IPS-11a (cell line): Measurements from ENCODE around the gene LRPPRC.
"Not testable (repeated sequence)": the region's sequence is repeated elsewhere in the genome, so short reads cannot be mapped to it uniquely, and the experiment has no call there.

Source experiments
- H3K4me3 ChIP-seq: one replicate; pipeline ENCODE4 v1.5.1; 2013; ENCODE audit warnings: low read depth, low read length, control low read depth

LRPPRC gene

GRCh38 chr2:43911136-43911790, 84.5 kb downstream of the LRPPRC start:
- H3K4me3 ChIP-seq: not testable (repeated sequence)

DNA sequence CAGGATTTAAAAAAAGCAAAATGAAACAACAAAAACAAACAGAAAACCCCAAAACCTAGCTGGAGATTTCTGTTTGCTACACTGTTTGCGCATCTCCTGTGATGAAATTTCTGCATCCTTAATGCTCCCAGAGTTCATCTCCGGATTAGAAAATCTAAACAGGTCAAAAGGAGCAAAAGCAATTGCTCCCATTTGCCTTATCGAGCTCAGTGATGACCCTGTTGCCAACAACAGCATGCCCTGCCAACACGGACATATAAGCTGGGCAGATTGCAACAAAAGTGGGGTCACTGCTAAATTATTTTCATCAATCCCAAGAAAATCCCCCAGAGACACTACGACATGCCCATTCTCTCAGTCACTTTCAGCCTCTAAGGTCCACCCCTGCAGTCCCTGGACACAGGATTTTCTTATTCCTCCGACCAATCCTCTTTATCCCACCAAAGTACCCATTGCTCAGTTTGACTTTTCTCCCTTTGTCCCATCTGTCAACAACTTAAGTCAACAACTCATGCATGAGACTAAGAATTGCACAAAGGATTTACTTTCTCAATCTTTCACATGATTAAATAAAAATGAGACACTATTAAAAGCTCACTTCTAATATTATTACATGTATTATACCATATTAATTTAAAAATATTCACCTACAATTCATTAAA, 89.2 kb downstream of the LRPPRC start:
- no peak overlapping the region for H3K4me3 ChIP-seq

GRCh38 chr2:43905871-43906270, 89.9 kb downstream of the LRPPRC start:
- no peak overlapping the region for H3K4me3 ChIP-seq

- no peak overlapping the region for H3K4me3 ChIP-seq
Measured at GRCh38 chr2:43905371-43905803, 90.4 kb downstream of the LRPPRC start.

DNA sequence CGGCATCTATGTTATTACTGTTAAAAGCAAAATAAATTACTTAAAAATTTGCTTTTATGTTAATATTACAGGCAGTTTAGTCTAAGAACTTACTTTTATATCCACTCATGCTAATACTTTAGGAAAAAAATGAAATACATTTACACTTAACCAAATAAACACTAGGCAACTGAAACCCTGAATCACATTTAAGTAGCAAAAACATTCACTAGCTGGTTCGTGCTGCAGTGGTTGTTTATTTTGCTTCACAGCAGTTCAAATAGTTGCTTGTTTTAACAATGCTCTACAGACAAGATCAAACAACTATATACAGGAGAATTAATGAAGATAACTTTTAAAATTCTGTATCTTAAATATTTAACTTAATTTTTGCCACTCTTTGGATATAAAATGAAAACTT, 96.2 kb downstream of the LRPPRC start:
- H3K4me3 ChIP-seq: no peak overlapping the region

DNA sequence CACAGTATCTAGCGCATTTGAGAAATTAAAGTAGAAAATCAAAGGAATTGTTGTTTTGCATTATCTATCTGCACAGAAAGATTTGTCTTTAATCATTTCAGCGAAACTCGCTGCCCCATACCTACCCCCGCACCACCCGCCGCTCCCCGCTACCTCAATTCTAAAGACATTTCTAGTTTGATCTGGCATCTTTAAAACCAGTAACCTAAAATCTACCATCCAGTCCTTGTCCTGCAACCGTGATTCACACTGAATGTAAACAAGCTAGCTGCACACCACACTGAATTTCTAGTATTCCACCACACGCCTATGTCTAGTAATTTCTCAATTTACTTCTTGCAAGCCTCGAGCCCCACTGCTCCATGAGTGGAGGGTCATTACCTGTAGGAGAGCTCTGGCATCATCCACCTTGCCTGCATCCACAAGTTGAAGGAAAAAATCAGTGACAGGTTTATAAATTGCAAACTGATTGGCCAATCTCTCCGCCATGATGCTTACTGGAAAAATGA, 96.9 kb downstream of the LRPPRC start:
- no peak overlapping the region for H3K4me3 ChIP-seq

- H3K4me3 ChIP-seq: no peak overlapping the region
Measured at GRCh38 chr2:43898134-43898837, 97.5 kb downstream of the LRPPRC start.

- no peak overlapping the region for H3K4me3 ChIP-seq
Measured at GRCh38 chr2:43897492-43897891, 98.3 kb downstream of the LRPPRC start.

- no peak overlapping the region for H3K4me3 ChIP-seq
Measured at GRCh38 chr2:43896906-43897305, 98.9 kb downstream of the LRPPRC start.

DNA sequence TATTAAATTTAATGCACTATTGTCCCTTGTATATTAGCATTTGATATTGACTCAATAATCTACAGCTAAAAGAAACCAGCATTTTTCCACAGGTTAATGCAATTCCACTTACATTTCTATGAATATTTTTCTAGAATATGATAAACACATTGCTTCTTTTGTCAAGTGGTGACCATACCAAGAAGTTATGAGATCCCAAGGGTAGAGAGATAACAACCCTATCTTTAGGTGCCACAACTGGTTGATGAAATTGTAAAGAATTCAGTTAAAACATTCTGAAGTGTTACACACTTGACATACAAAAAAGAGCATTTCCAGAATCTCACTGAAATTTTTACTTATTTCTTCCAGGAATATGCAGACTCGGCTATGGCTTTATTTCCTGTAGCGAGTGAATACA, 101.0 kb downstream of the LRPPRC start:
- no peak overlapping the region for H3K4me3 ChIP-seq

- H3K4me3 ChIP-seq: no peak overlapping the region
Measured at GRCh38 chr2:43890855-43891254, 104.9 kb downstream of the LRPPRC start.

- H3K4me3 ChIP-seq: no peak overlapping the region
Measured at GRCh38 chr2:43889416-43889815, 106.4 kb downstream of the LRPPRC start.

DNA sequence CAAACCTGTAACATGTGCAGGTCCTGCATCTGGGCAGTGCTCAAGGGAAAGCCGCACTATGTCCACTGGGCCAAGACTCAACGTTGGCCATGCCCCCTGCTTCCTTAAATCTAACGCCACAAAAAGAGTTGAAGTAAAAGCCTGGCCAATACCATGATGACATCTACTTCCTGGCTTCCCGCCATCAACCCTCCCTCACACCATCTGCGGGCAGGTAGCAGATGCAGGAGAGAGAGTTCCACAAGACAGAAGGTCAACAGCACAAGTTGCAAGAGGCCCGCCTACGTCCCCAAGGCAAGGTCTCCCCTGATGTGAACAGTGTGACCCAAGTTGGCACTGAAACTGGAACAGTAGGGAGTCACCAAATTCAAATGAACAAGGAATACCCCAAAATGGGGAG, 108.6 kb downstream of the LRPPRC start:
- H3K4me3 ChIP-seq: no peak overlapping the region

DNA sequence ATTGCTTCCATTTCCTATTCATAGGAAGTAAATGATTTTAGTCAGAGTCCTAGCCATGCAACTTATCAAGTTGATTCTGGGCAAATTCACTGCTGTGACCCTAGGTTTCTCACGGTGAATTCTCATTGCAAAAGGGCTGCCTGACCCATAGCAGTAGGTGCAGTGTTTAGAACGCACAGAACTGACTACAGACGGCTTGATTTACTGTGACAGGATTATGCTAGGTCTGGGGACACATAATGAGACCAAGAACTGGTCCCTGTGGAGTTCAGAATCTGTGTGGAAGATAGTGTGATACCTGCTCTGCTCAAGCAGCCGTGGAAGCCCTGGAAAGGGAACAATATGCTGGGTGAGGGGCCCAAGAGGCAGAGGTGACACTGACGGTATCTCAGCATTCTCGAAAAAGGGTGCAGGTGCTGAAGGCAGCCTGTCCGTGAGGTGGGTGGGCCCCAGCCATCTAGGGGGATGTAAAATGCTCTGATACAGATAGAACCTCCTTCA, 110.6 kb downstream of the LRPPRC start:
- H3K4me3 ChIP-seq: no peak overlapping the region

DNA sequence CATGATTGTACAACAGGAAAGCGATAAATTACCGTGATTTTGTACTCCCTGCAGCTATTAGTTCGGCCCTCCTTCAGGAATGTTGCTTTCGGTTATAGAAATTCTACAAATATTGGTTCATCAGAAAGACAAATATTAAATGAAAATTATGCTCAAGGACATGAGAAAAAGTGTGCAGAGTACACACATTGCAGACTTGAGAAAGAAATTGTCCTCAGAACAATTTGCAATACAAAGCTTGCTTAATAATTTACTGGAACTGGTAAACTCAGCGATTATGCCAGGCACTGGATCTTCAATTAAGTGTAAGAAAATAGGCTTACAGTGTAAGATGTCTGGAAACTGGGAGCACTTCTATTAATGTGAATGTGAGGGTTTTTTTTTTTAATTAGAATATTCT, 111.1 kb downstream of the LRPPRC start:
- H3K4me3 ChIP-seq: no peak overlapping the region

GRCh38 chr2:43882312-43882711, 113.5 kb downstream of the LRPPRC start:
- H3K4me3 ChIP-seq: no peak overlapping the region

DNA sequence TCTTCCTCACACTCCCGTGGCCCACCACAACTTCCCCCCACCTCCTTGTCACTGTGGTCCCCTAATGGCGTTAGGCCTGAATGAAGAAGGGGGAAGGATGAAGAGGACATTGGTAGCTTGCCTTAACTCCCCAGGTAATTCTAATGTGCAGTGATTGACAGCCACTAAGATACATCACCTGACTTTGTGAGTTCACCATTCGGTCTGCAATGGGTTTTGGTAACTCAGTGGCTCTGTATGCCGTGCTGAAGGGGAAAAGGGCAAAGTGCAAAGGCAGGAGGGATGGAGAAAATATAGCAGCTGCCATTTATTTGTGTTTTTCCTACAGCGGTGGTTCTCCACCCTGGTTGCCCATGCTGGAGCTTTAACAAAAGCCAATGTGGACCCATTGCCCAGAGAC, 114.8 kb downstream of the LRPPRC start:
- H3K4me3 ChIP-seq: no peak overlapping the region

GRCh38 chr2:43880471-43880870, 115.3 kb downstream of the LRPPRC start:
- H3K4me3 ChIP-seq: no peak overlapping the region

DNA sequence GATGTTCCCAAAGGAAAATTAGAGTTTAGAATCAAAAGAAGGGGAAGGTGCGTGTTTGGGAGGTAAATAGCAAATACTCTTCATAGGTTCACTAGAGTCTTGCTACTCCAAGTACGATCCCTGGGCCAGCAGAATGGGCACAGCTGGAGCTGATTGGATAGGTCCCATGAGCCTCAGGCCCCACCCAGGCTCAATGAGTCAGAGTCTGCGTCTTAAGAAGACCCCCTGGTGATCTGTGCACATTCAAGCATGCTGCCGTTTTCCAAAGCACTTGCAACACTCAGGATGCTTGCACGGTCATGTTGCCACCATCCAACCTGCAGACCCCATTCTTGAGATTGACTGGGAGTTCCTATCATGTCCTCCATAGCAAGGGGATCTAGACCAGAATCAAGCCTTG, 116.5 kb downstream of the LRPPRC start:
- H3K4me3 ChIP-seq: no peak overlapping the region

DNA sequence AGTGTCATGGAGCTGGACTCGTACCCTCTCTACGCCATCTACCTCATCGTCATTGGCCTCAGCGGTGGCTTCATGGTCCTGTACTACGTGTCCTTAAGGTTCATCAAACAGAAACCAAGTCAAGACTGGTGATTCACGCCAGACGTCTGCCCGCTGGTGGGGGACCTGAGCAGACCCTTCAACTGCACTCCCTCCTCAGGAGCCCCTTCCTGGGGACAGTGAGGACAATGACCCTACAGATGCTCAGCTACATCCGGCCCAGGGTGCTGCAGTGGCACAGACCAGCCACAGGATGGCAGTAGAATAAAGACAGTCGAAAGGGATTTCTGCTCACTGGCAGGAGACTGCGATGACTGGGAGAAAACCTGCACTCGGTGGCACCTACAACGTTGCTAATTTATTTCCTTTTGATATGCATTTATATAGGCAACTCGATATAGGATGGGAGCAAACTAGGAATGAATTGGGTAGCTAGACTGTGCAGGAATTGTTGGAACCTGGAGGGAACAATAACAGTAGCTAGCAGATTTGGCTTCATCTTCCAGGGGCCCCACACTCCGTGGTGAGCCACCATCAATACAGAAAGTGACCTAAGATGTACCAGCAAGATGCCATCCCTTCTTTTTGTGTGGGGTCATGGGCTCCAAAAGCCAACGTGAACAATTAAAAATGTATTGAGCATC, 117.9 kb downstream of the LRPPRC start:
- no peak overlapping the region for H3K4me3 ChIP-seq

DNA sequence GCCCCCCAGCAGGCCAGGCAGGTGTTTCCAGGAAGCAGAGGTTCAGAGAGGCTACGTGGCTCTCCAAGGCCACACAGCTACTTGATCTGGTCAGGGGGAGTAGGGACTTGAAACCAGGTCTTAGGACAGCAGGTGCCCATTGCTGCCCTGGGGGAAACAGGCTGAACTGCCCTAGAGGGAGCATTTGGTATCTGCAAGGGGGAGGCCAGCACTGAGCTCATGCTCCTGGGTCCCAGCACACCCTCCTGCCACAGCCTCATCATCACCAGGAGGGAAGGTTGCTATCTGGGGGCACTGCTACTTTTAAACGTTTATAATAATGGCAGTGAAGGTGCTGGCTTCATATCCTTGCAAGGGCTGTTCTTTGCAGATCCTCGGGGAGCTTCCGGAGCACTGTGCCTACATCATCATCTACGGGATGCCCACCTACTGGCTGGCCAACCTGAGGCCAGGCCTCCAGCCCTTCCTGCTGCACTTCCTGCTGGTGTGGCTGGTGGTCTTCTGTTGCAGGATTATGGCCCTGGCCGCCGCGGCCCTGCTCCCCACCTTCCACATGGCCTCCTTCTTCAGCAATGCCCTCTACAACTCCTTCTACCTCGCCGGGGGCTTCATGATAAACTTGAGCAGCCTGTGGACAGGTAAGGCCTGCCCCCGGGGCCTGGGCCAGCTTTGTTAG, 120.9 kb downstream of the LRPPRC start:
- H3K4me3 ChIP-seq: no peak overlapping the region
